Neural cell (in vitro differentiated cells): ENCODE data around the gene LRRC31. TPM values are rescaled to one million over a fixed set of nuclear protein-coding genes. Genes with fewer than 3 reads are reported as not detected.

Experiments used
- H2AFZ ChIP-seq: fragments of 200-600, 300-800 bp; sonication (generic), shearing (Covaris generic); 2 replicates; pipeline ENCODE4 v1.6.0; 2014; ENCODE audit warnings: low read depth, mild to moderate bottlenecking, antibody characterized with exemption, low read length, moderate library complexity
- H3F3A ChIP-seq: fragments of 200-600 bp; shearing (Covaris generic); 2 replicates; pipeline ENCODE4 v1.6.1; 2016; ENCODE audit warnings: mild to moderate bottlenecking, moderate library complexity, mixed read lengths, antibody characterized with exemption, low read length; ENCODE audit not compliant: insufficient read depth, poor library complexity, severe bottlenecking
- H3K27ac ChIP-seq: fragments of 200-600, 300-800 bp; sonication (generic), shearing (Covaris generic); 2 replicates; pipeline ENCODE4 v1.5.1; 2014; ENCODE audit warnings: mild to moderate bottlenecking, low read length, moderate library complexity
- H3K27me3 ChIP-seq: fragments of 300-800, 200-600 bp; sonication (generic), shearing (Covaris generic); 2 replicates; pipeline ENCODE4 v1.6.0; 2014; ENCODE audit warnings: mild to moderate bottlenecking, low read depth, low read length, moderate library complexity; ENCODE audit not compliant: insufficient read depth
- H3K36me3 ChIP-seq: fragments of 300-800, 200-600 bp; sonication (generic), shearing (Covaris generic); 2 replicates; pipeline ENCODE4 v1.5.1; 2014; ENCODE audit warnings: mild to moderate bottlenecking, antibody characterized with exemption, low read length, moderate library complexity; ENCODE audit not compliant: insufficient read depth
- H3K4me2 ChIP-seq: fragments of 300-800, 200-600 bp; sonication (generic), shearing (Covaris generic); 2 replicates; pipeline ENCODE4 v1.6.0; 2014; ENCODE audit warnings: mild to moderate bottlenecking, low read length
- H3K4me3 ChIP-seq: fragments of 300-800, 200-600 bp; sonication (generic), shearing (Covaris generic); 2 replicates; pipeline ENCODE4 v1.5.1; 2014; ENCODE audit warnings: mild to moderate bottlenecking, low read length, moderate library complexity
- H3K79me2 ChIP-seq: fragments of 200-600 bp; shearing (Covaris generic); replicated peaks from 2 replicates; pipeline ENCODE4 v1.6.0; 2014; ENCODE audit warnings: mild to moderate bottlenecking, low read length, moderate library complexity; ENCODE audit not compliant: insufficient read depth
- H3K9ac ChIP-seq: fragments of 300-800, 200-600 bp; sonication (generic), shearing (Covaris generic); 2 replicates; pipeline ENCODE4 v1.6.1; 2016; ENCODE audit warnings: mild to moderate bottlenecking, low read length, mixed read lengths
- H3K9me2 ChIP-seq: fragments of 200-600 bp; shearing (Covaris generic); 2 replicates; pipeline ENCODE4 v1.6.1; 2016; ENCODE audit warnings: mild to moderate bottlenecking, low read length, mixed read lengths; ENCODE audit not compliant: insufficient read depth
- H3K9me3 ChIP-seq: fragments of 200-600, 300-800 bp; sonication (generic), shearing (Covaris generic); 2 replicates; pipeline ENCODE4 v1.6.1; 2016; ENCODE audit warnings: mild to moderate bottlenecking, mixed run types, low read length, moderate library complexity, mixed read lengths
- H4K20me1 ChIP-seq: fragments of 200-600 bp; shearing (Covaris generic); 2 replicates; pipeline ENCODE4 v1.6.1; 2016; ENCODE audit warnings: mild to moderate bottlenecking, mixed run types; ENCODE audit not compliant: insufficient read depth
- EP300 ChIP-seq: fragments of 450-650 bp; conservative IDR thresholded peaks from 2 replicates; pipeline ENCODE4 v1.6.1; 2014; ENCODE audit warnings: antibody characterized with exemption, mild to moderate bottlenecking, moderate library complexity; ENCODE audit not compliant: poor library complexity, severe bottlenecking
- EZH2 ChIP-seq: fragments of 200-600, 300-800 bp; shearing (Covaris generic), sonication (generic); IDR thresholded peaks from 2 replicates; pipeline ENCODE4 v1.6.1; 2014; ENCODE audit warnings: antibody characterized with exemption, low read length, borderline replicate concordance, mild to moderate bottlenecking; ENCODE audit not compliant: insufficient read depth, poor library complexity, severe bottlenecking
- MXI1 ChIP-seq: fragments of 450-650 bp; conservative IDR thresholded peaks from 2 replicates; pipeline ENCODE4 v1.6.1; 2014; ENCODE audit warnings: antibody characterized with exemption, mild to moderate bottlenecking; ENCODE audit not compliant: poor library complexity, severe bottlenecking
- POLR2AphosphoS5 ChIP-seq: IDR thresholded peaks from 2 replicates; pipeline ENCODE4 v1.6.1; 2012
- RAD21 ChIP-seq: fragments of 450-650 bp; conservative IDR thresholded peaks from 2 replicates; pipeline ENCODE4 v1.6.1; 2014; ENCODE audit warnings: antibody characterized with exemption, mild to moderate bottlenecking, moderate library complexity
- SMC3 ChIP-seq: fragments of 450-650 bp; conservative IDR thresholded peaks from 2 replicates; pipeline ENCODE4 v1.6.1; 2014; ENCODE audit warnings: antibody characterized with exemption, mild to moderate bottlenecking, moderate library complexity; ENCODE audit not compliant: poor library complexity
- TAF1 ChIP-seq: IDR thresholded peaks from 2 replicates; pipeline ENCODE4 v1.6.1; 2012; ENCODE audit warnings: low read depth
- polyA plus RNA-seq: library from polyadenylated mRNA; depleted of rRNA; stranded (reverse); fragments of >200 nt; gene quantifications from 2 replicates; pipeline ENCODE4 v1.2.3, GENCODE V29; 2014
- TF ChIP-seq, protein P1 (sequence below): fragments of 450-650 bp; IDR thresholded peaks from 2 replicates; pipeline ENCODE4 v1.5.1; 2014; ENCODE audit warnings: antibody characterized with exemption, mild to moderate bottlenecking, moderate library complexity; ENCODE audit not compliant: poor library complexity, severe bottlenecking
- TF ChIP-seq, protein P2 (sequence below): IDR thresholded peaks from 2 replicates; pipeline ENCODE4 v1.6.1; 2012; ENCODE audit warnings: borderline replicate concordance

The LRRC31 gene
- polyA plus RNA-seq, 1 donor from 2014 or later: not detected

- Histone ChIP-seq H3K27me3 (no peaks in the 10 kb centered on the region), H3K36me3 (no peaks in the 10 kb centered on the region), H3K9ac (no peak overlapping the region), H3K9me2 (no peaks in the 10 kb centered on the region), H3K27ac (no peak overlapping the region), H3K79me2 (no peaks in the 10 kb centered on the region), H3K9me3 (no peaks in the 10 kb centered on the region), H4K20me1 (no peaks in the 10 kb centered on the region), H2AFZ (no peak overlapping the region), H3F3A (no peaks in the 10 kb centered on the region), H3K4me2 (no peak overlapping the region), H3K4me3 (no peak overlapping the region)
- no peak for TF ChIP-seq SMC3
- TF ChIP-seq, protein P1, sequence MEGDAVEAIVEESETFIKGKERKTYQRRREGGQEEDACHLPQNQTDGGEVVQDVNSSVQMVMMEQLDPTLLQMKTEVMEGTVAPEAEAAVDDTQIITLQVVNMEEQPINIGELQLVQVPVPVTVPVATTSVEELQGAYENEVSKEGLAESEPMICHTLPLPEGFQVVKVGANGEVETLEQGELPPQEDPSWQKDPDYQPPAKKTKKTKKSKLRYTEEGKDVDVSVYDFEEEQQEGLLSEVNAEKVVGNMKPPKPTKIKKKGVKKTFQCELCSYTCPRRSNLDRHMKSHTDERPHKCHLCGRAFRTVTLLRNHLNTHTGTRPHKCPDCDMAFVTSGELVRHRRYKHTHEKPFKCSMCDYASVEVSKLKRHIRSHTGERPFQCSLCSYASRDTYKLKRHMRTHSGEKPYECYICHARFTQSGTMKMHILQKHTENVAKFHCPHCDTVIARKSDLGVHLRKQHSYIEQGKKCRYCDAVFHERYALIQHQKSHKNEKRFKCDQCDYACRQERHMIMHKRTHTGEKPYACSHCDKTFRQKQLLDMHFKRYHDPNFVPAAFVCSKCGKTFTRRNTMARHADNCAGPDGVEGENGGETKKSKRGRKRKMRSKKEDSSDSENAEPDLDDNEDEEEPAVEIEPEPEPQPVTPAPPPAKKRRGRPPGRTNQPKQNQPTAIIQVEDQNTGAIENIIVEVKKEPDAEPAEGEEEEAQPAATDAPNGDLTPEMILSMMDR: no peak
- no peak for TF ChIP-seq TAF1
- TF ChIP-seq MXI1: no peak
- TF ChIP-seq RAD21: no peak
- TF ChIP-seq, protein P2, sequence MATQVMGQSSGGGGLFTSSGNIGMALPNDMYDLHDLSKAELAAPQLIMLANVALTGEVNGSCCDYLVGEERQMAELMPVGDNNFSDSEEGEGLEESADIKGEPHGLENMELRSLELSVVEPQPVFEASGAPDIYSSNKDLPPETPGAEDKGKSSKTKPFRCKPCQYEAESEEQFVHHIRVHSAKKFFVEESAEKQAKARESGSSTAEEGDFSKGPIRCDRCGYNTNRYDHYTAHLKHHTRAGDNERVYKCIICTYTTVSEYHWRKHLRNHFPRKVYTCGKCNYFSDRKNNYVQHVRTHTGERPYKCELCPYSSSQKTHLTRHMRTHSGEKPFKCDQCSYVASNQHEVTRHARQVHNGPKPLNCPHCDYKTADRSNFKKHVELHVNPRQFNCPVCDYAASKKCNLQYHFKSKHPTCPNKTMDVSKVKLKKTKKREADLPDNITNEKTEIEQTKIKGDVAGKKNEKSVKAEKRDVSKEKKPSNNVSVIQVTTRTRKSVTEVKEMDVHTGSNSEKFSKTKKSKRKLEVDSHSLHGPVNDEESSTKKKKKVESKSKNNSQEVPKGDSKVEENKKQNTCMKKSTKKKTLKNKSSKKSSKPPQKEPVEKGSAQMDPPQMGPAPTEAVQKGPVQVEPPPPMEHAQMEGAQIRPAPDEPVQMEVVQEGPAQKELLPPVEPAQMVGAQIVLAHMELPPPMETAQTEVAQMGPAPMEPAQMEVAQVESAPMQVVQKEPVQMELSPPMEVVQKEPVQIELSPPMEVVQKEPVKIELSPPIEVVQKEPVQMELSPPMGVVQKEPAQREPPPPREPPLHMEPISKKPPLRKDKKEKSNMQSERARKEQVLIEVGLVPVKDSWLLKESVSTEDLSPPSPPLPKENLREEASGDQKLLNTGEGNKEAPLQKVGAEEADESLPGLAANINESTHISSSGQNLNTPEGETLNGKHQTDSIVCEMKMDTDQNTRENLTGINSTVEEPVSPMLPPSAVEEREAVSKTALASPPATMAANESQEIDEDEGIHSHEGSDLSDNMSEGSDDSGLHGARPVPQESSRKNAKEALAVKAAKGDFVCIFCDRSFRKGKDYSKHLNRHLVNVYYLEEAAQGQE: no peak
- TF ChIP-seq EP300: no peak
- no peak for TF ChIP-seq EZH2
Observed at GRCh38 chr3:169894110-169894509, 24.4 kb upstream of the LRRC31 start.

- Histone ChIP-seq H3K27me3 (no peaks in the 10 kb centered on the region), H3K9me2 (no peaks in the 10 kb centered on the region), H3K79me2 (no peaks in the 10 kb centered on the region), H3K4me3 (no peak overlapping the region), H3K27ac (no peak overlapping the region), H2AFZ (no peak overlapping the region), H3K36me3 (no peaks in the 10 kb centered on the region), H3K4me2 (no peak overlapping the region), H3K9ac (no peak overlapping the region), H3K9me3 (no peaks in the 10 kb centered on the region), H3F3A (no peaks in the 10 kb centered on the region), H4K20me1 (no peaks in the 10 kb centered on the region)
- no peak for TF ChIP-seq SMC3
- no peak for TF ChIP-seq EZH2
- TF ChIP-seq RAD21: no peak
- TF ChIP-seq, protein P2: no peak
- TF ChIP-seq, protein P1: no peak
- no peak for TF ChIP-seq EP300
- TF ChIP-seq TAF1: no peak
- no peak for TF ChIP-seq POLR2AphosphoS5
Observed at GRCh38 chr3:169891886-169892285, 22.2 kb upstream of the LRRC31 start.
